HepG2 (cell line): ENCODE results near the gene TNS4. TPM values are rescaled to one million over a fixed set of nuclear protein-coding genes. Genes with fewer than 3 reads are reported as not detected.

ENCODE experiments used
- ATAC-seq: fragments of 200-7000 bp; cut with Tn5 transposase; 3 replicates; pipeline ENCODE4 v1.9.1; 2020; ENCODE audit warnings: mild to moderate bottlenecking, moderate library complexity
- BruUV-seq: library from RNA; stranded (reverse); fragments of 400-500 nt; replicated peaks from 2 replicates; lab custom pipeline; 2021; lab: Mats Ljungman, UMichigan
- CTCF ChIA-PET: fragments of 300-600 bp; formaldehyde crosslinking; extraction: SDS; loops from one replicate; lab custom pipeline; 2021; ENCODE audit warnings: low total read pairs, inconsistent platforms, low intra/inter-chr PET ratio; lab: Yijun Ruan, JAX
- POLR2A ChIA-PET: fragments of 350-600 bp; sonication (Branson Sonifier 250); formaldehyde crosslinking; loops from one replicate; lab custom pipeline; 2020; ENCODE audit warnings: antibody characterized with exemption, inconsistent platforms; lab: Yijun Ruan, JAX
- DNase-seq: peaks from one replicate; pipeline ENCODE4 v3.0.0-alpha.2; 2015; ENCODE audit warnings: low spot score
- FAIRE-seq: peaks from 3 replicates; lab custom pipeline; 2011; peaks lifted over from hg19 to GRCh38; lab: Jason Lieb, UNC
- H2AFZ ChIP-seq: one replicate; pipeline ENCODE4 v1.6.1; 2011; ENCODE audit warnings: low read length, inconsistent platforms
- H3K27ac ChIP-seq: fragments of 300-600 bp; 3 replicates; pipeline ENCODE4 v1.8.0; 2011; ENCODE audit warnings: mixed run types, mild to moderate bottlenecking, mixed read lengths, low read length, inconsistent platforms; ENCODE audit not compliant: insufficient read depth; ENCODE audit errors: extremely low read length
- H3K27me3 ChIP-seq, 2 experiments: fragments of 200-600 bp in 1 of 2; 2 replicates in 1 of 2; 3 replicates in 1 of 2; pipeline versions ENCODE4 v1.6.0 to v1.8.0; 2011; ENCODE audit warnings: low read length in 2 of 2, mild to moderate bottlenecking in 2 of 2, moderate library complexity in 2 of 2, inconsistent platforms in 1 of 2; ENCODE audit not compliant: insufficient read depth in 2 of 2, control insufficient read depth in 1 of 2
- H3K36me3 ChIP-seq, 2 experiments: fragments of 200-600 bp in 1 of 2; replicated peaks in 1 of 2; 2 replicates in 1 of 2; 3 replicates in 1 of 2; pipeline versions ENCODE4 v1.5.1 to v1.8.0; 2011; ENCODE audit warnings: low read length in 2 of 2, inconsistent platforms in 1 of 2; ENCODE audit not compliant: insufficient read depth in 2 of 2, control insufficient read depth in 1 of 2
- H3K4me1 ChIP-seq: 2 replicates; pipeline ENCODE4 v1.5.1; 2012; ENCODE audit warnings: low read length, inconsistent platforms; ENCODE audit not compliant: insufficient read depth
- H3K4me2 ChIP-seq: 2 replicates; pipeline ENCODE4 v1.6.0; 2011; ENCODE audit warnings: low read depth, low read length, inconsistent platforms
- H3K4me3 ChIP-seq, 3 experiments: fragments of 200-600 bp in 1 of 3; sonication (generic), shearing (Covaris generic) in 1 of 3; replicated peaks in 1 of 3; 2 replicates each; pipeline ENCODE4 v1.5.1; 2011 to 2016; ENCODE audit warnings: low read length in 3 of 3, inconsistent platforms in 2 of 3, low read depth in 2 of 3, mild to moderate bottlenecking in 2 of 3, control low read depth in 1 of 3, mixed read lengths in 1 of 3; ENCODE audit not compliant: insufficient read depth in 1 of 3
- H3K79me2 ChIP-seq: one replicate; pipeline ENCODE4 v1.6.1; 2011; ENCODE audit warnings: low read length, inconsistent platforms; ENCODE audit not compliant: insufficient read depth
- H3K9ac ChIP-seq: 2 replicates; pipeline ENCODE4 v1.6.0; 2011; ENCODE audit warnings: mild to moderate bottlenecking, low read depth, low read length, inconsistent platforms; ENCODE audit not compliant: insufficient read depth
- H3K9me3 ChIP-seq: 2 replicates; pipeline ENCODE4 v1.5.1; 2012; ENCODE audit warnings: mild to moderate bottlenecking, low read length
- H4K20me1 ChIP-seq: 2 replicates; pipeline ENCODE4 v1.6.0; 2011; ENCODE audit warnings: inconsistent platforms, mild to moderate bottlenecking, low read length, moderate library complexity; ENCODE audit not compliant: insufficient read depth
- EP300 ChIP-seq, 3 experiments: sonication (generic) in 1 of 3; formaldehyde crosslinking in 1 of 3; IDR thresholded peaks; 2 replicates each; pipeline versions ENCODE4 v1.5.1 to v1.6.1; 2011 to 2020; ENCODE audit warnings: low read depth in 2 of 3, low read length in 2 of 3, borderline replicate concordance in 1 of 3, improper control_type of control experiment in 1 of 3, mild to moderate bottlenecking in 1 of 3, missing genetic modification reagents in 1 of 3, moderate library complexity in 1 of 3
- FIP1L1 ChIP-seq: fragments of 200-400 bp; formaldehyde crosslinking; IDR thresholded peaks from 2 replicates; pipeline ENCODE4 v1.6.1; 2018; ENCODE audit warnings: low read depth, mild to moderate bottlenecking, low read length, moderate library complexity, borderline replicate concordance; ENCODE audit not compliant: insufficient read depth
- GTF2F1 ChIP-seq: fragments of 150-350 bp; IDR thresholded peaks from 2 replicates; pipeline ENCODE4 v1.6.1; 2014; ENCODE audit warnings: low read length
- ISL2 ChIP-seq: sonication (generic); formaldehyde crosslinking; IDR thresholded peaks from 2 replicates; pipeline ENCODE4 v1.5.0; 2020; ENCODE audit warnings: missing genetic modification reagents
- MYNN ChIP-seq: sonication (generic); formaldehyde crosslinking; IDR thresholded peaks from 2 replicates; pipeline ENCODE4 v1.4.0; 2020; ENCODE audit warnings: mild to moderate bottlenecking, low read depth, missing genetic modification reagents
- MYPOP ChIP-seq: sonication (generic); formaldehyde crosslinking; IDR thresholded peaks from 2 replicates; pipeline ENCODE4 v1.8.1; 2023; ENCODE audit warnings: mild to moderate bottlenecking, moderate library complexity, missing genetic modification reagents
- SRY ChIP-seq: sonication (generic); formaldehyde crosslinking; IDR thresholded peaks from 2 replicates; pipeline ENCODE4 v1.8.0; 2022; ENCODE audit warnings: mild to moderate bottlenecking, missing genetic modification reagents
- ZBTB14 ChIP-seq: sonication (generic); formaldehyde crosslinking; IDR thresholded peaks from 2 replicates; pipeline ENCODE4 v1.4.0; 2020; ENCODE audit warnings: missing genetic modification reagents
- ZBTB7B ChIP-seq: sonication (generic); formaldehyde crosslinking; IDR thresholded peaks from 2 replicates; pipeline ENCODE4 v1.4.0; 2020; ENCODE audit warnings: missing genetic modification reagents
- ZNF263 ChIP-seq: sonication (generic); formaldehyde crosslinking; IDR thresholded peaks from 2 replicates; pipeline ENCODE4 v1.4.0; 2020; ENCODE audit warnings: missing genetic modification reagents
- ZNF512 ChIP-seq: sonication (generic); formaldehyde crosslinking; IDR thresholded peaks from 2 replicates; pipeline ENCODE4 v1.4.0; 2020; ENCODE audit warnings: mild to moderate bottlenecking, missing genetic modification reagents
- ZNF768 ChIP-seq: sonication (generic); formaldehyde crosslinking; IDR thresholded peaks from 2 replicates; pipeline ENCODE4 v1.4.0; 2020; ENCODE audit warnings: missing genetic modification reagents
- ZNF788 ChIP-seq: sonication (generic); formaldehyde crosslinking; IDR thresholded peaks from 2 replicates; pipeline ENCODE4 v1.5.0; 2020; ENCODE audit warnings: mild to moderate bottlenecking, missing genetic modification reagents, borderline replicate concordance
- WGBS: methylation state at CpG from one replicate; pipeline ENCODE4 v1.1.6; 2017; ENCODE audit warnings: low lambda C conversion rate; 5-methylcytosine and 5-hydroxymethylcytosine counted together
- in situ Hi-C: cut with HindIII; loops from 2 replicates; pipeline ENCODE4 v1.10.0; 2017; ENCODE audit warnings: low pct_unique_long_range_greater_than_20kb; ENCODE audit not compliant: extremely low pct_ligation_motif_present
- intact Hi-C: fragments of 100-400 bp; cut with micrococcal nuclease; formaldehyde crosslinking; loops from one replicate; pipeline ENCODE4 v1.10.0; 2022; ENCODE audit not compliant: unreplicated experiment
- polyA plus RNA-seq, 8 experiments: library from polyadenylated mRNA; depleted of rRNA in 3 of 8; stranded (reverse) in 7 of 8; unstranded in 1 of 8; fragments of >200 nt; fragmentation: Illumina TruSeq in 4 of 8; extraction: Trizol in 4 of 8; gene quantifications; 2 replicates each; pipeline versions ENCODE4 v1.2.1 to v1.2.3, GENCODE V29; 2011 to 2016; ENCODE audit warnings: low read depth in 4 of 8, missing spikeins in 1 of 8, mixed read lengths in 1 of 8; ENCODE audit not compliant: insufficient read depth in 1 of 8
- total RNA-seq, 5 experiments: library from RNA; depleted of rRNA; stranded (reverse); fragments of >200 nt; fragmentation: Illumina TruSeq; extraction: Trizol; gene quantifications; 2 replicates each; pipeline ENCODE4 v1.2.3, GENCODE V29; 2016; ENCODE audit warnings: low read depth in 1 of 5

TNS4 gene
- total and polyA plus RNA-seq, 2 of the 13 experiments (the other 11 are each of a cell fraction or from before 2014, with no cell fraction given), result 0.58 to 2.1 TPM

GRCh38 chr17:40519089-40519775 lies 17.8 kb upstream of the TNS4 start:
- H3K9me3 ChIP-seq, result no peaks in the 10 kb centered on the region
- no peaks in the 10 kb centered on the region for H3K79me2 ChIP-seq
- H3K4me3 ChIP-seq, result no peak overlapping the region
- FAIRE-seq (no peak), ATAC-seq (peak; percentile 16; the same call in 1 of the 3 replicates), DNase-seq (no peak)
- TF ChIP-seq ZNF768 (CRISPR knock-in tag), result 0 out of 2 replicates have a peak, but pooled peaks have one; percentile 34
- no peak for TF ChIP-seq MYPOP (CRISPR knock-in tag)
- no peak for TF ChIP-seq ISL2 (CRISPR knock-in tag)
- TF ChIP-seq EP300 (IDR thresholded peaks at IDR 0.05; ENCODE audit: low read depth in 2 of 2, low read length in 2 of 2), result no peak
- no peak for TF ChIP-seq EP300 (CRISPR knock-in tag; IDR thresholded peaks at IDR 0.05; ENCODE audit: borderline replicate concordance)
- H3K27me3 ChIP-seq, result no peaks in the 10 kb centered on the region
- H3K36me3 ChIP-seq, result no peaks in the 10 kb centered on the region
- H3K4me2 ChIP-seq, result no peak overlapping the region
- intact Hi-C loops, result no loop called here
- CTCF ChIA-PET, result no interaction called here
- WGBS, result 14% methylated on average over 4 of the region's 5 CpGs
- H2AFZ ChIP-seq, result no peak overlapping the region
- POLR2A ChIA-PET, result interaction anchor here (0.7 to 2.0 kb wide), 3 partner anchors 14 to 70 kb away, joined by 3 to 5 read pairs (median 3); no protein-coding TSS in a partner anchor
- no peak overlapping the region for H3K27ac ChIP-seq
- in situ Hi-C loops, result no loop called here
- H4K20me1 ChIP-seq, result no peaks in the 10 kb centered on the region
- H3K9ac ChIP-seq, result no peak overlapping the region
- BruUV-seq, result no TSS peak
- peaks cover 65% of the 10 kb centered on the region for H3K4me1 ChIP-seq

GRCh38 chr17:40518401-40519088 lies 17.1 kb upstream of the TNS4 start:
- FAIRE-seq (no peak), ATAC-seq (no peak), DNase-seq (no peak)
- in situ Hi-C loops, result no loop called here
- no TSS peak for BruUV-seq
- WGBS, result 44% methylated on average over 5 of the region's 5 CpGs
- no peak overlapping the region for H3K4me3 ChIP-seq
- H3K27me3 ChIP-seq, result no peaks in the 10 kb centered on the region
- H3K4me1 ChIP-seq, result peaks cover 65% of the 10 kb centered on the region
- no peak overlapping the region for H3K4me2 ChIP-seq
- H3K79me2 ChIP-seq, result no peaks in the 10 kb centered on the region
- H3K36me3 ChIP-seq, result no peaks in the 10 kb centered on the region
- ChIA-PET CTCF (no interaction called here), POLR2A (no interaction called here)
- H2AFZ ChIP-seq, result no peak overlapping the region
- no peaks in the 10 kb centered on the region for H3K9me3 ChIP-seq
- intact Hi-C loops, result no loop called here
- no peak overlapping the region for H3K9ac ChIP-seq
- H3K27ac ChIP-seq, result no peak overlapping the region
- no peaks in the 10 kb centered on the region for H4K20me1 ChIP-seq
- TF ChIP-seq GTF2F1, result no peak
- TF ChIP-seq ZBTB7B (CRISPR knock-in tag), result no peak
- TF ChIP-seq ZNF512, result no peak
- TF ChIP-seq ZNF788 (CRISPR knock-in tag), result no peak
- no peak for TF ChIP-seq ZNF263 (CRISPR knock-in tag)
- no peak for TF ChIP-seq MYNN (CRISPR knock-in tag)
- no peak for TF ChIP-seq ZBTB14 (CRISPR knock-in tag)
- TF ChIP-seq FIP1L1, result no peak
- TF ChIP-seq SRY, result no peak
